ENCODE results near the gene OBSCN.

Gene OBSCN

GRCh38 chr1:228394571-228395394 lies 186.9 kb downstream of the OBSCN start:
- DNase-seq, result no peak

GRCh38 chr1:228396770-228397662 lies 189.2 kb downstream of the OBSCN start:
- DNase-seq, result no peak

GRCh38 chr1:228397966-228398365 lies 190.1 kb downstream of the OBSCN start:
- DNase-seq, result no peak

- no peak for DNase-seq
These were observed 191.1 kb downstream of the OBSCN start for GRCh38 chr1:228398741-228399461.

- DNase-seq, result no peak
These were observed 191.8 kb downstream of the OBSCN start for GRCh38 chr1:228399531-228400236.

- DNase-seq, result no peak
These were observed 192.4 kb downstream of the OBSCN start for GRCh38 chr1:228400237-228400651.

- DNase-seq, result no peak
These were observed 193.0 kb downstream of the OBSCN start for GRCh38 chr1:228400692-228401454.

GRCh38 chr1:228401782-228402640 lies 194.2 kb downstream of the OBSCN start:
- DNase-seq, result no peak

GRCh38 chr1:228402641-228403025 lies 194.8 kb downstream of the OBSCN start:
- DNase-seq, result no peak

- DNase-seq, result no peak
These were observed 195.4 kb downstream of the OBSCN start for GRCh38 chr1:228403231-228403631.

- no peak for DNase-seq
These were observed 196.4 kb downstream of the OBSCN start for GRCh38 chr1:228404107-228404720.

GRCh38 chr1:228405200-228405978 lies 197.5 kb downstream of the OBSCN start:
- DNase-seq, result no peak

- no peak for DNase-seq
These were observed 198.1 kb downstream of the OBSCN start for GRCh38 chr1:228405979-228406228.

GRCh38 chr1:228407106-228408040 lies 199.5 kb downstream of the OBSCN start:
- DNase-seq, result no peak

GRCh38 chr1:228408041-228408868 lies 200.4 kb downstream of the OBSCN start:
- no peak for DNase-seq

GRCh38 chr1:228408869-228409805 lies 201.3 kb downstream of the OBSCN start:
- no peak for DNase-seq

Data from activated effector memory CD4-positive, alpha-beta T cell treated with Interleukin-2 at 50 U/mL for 16 hours (primary cell).